ENCODE results near the gene HSDL2. TPM values are rescaled to one million over a fixed set of nuclear protein-coding genes. Genes with fewer than 3 reads are reported as not detected.
A peak's percentile ranks its signal among the peaks of the same experiment; 100 is the strongest.

Gene HSDL2
- total and polyA plus RNA-seq, 10 of the 15 experiments (the other 5 are each of a cell fraction or from before 2014, with no cell fraction given) = 20.9 to 46.1 (median 27.0) TPM

- Histone ChIP-seq H3K4me3 (no peak overlapping the region), H3K9me3 (replicated peaks; ENCODE audit: control insufficient read depth, insufficient read depth, low read length) (no peaks in the 10 kb centered on the region), H4K20me1 (ENCODE audit: control insufficient read depth, insufficient read depth) (no peaks in the 10 kb centered on the region), H2AFZ (ENCODE audit: control insufficient read depth, low read depth, low read length) (no peak overlapping the region), H3K27me3 (replicated peaks in 1 of 2; ENCODE audit: control insufficient read depth in 2 of 2, insufficient read depth in 2 of 2, low read length in 1 of 2) (no peaks in the 10 kb centered on the region), H3K4me1 (ENCODE audit: control insufficient read depth, insufficient read depth, low read length) (peaks cover 4% of the 10 kb centered on the region; the same call in 1 of the 2 replicates), H3K9ac (ENCODE audit: control insufficient read depth, insufficient read depth, low read length) (no peak overlapping the region), H3K79me2 (ENCODE audit: control insufficient read depth, insufficient read depth, low read length) (no peaks in the 10 kb centered on the region), H3K4me2 (ENCODE audit: control insufficient read depth, insufficient read depth) (no peak overlapping the region), H3K36me3 (ENCODE audit: control insufficient read depth in 2 of 2, insufficient read depth in 2 of 2, low read length in 1 of 2) (no peaks in the 10 kb centered on the region), H3K27ac (ENCODE audit: control insufficient read depth, insufficient read depth) (no peak overlapping the region)
- ChIA-PET RAD21 (ENCODE audit: unreplicated experiment) (interaction anchor here (0.7 to 3.0 kb wide), 5 partner anchors 41 to 375 kb away, joined by 3 to 15 read pairs (median 3); partner anchors contain the start of genes INIP and KIAA1958), SMC1A (ENCODE audit: uncharacterized antibody, unreplicated experiment) (interaction anchor here (0.6 to 1.7 kb wide), 5 partner anchors 9 to 374 kb away, joined by 3 read pairs; no protein-coding TSS in a partner anchor), CTCF (interaction anchor here (0.7 to 3.6 kb wide), 11 partner anchors 9 to 375 kb away, joined by 3 to 30 read pairs (median 8); partner anchors contain the start of gene KIAA1958), POLR2A (no interaction called here)
- FAIRE-seq (no peak), DNase-seq (ENCODE audit: low read depth, low spot score) (no peak), ATAC-seq (peak; percentile 32; the same call in 2 of the 3 replicates)
- intact Hi-C loops (cut with micrococcal nuclease; ENCODE audit: unreplicated experiment) = loop anchor here (10.0 kb wide), 2 partner anchors 350 to 460 kb away; no protein-coding TSS in a partner anchor
- 0% methylated on average over 1 of the region's 1 CpG for WGBS (ENCODE audit: insufficient coverage, insufficient replicate concordance, low lambda C conversion rate, missing lambda C conversion rate)
- TF ChIP-seq GABPA (IDR thresholded peaks at IDR 0.05; ENCODE audit: low read depth) (no peak), E2F4 (IDR thresholded peaks at IDR 0.05; ENCODE audit: low read depth, low read length) (no peak), SPI1 (IDR thresholded peaks at IDR 0.05; ENCODE audit: borderline replicate concordance, insufficient read depth, low read depth, low read length) (peak; percentile 38; the same call in 1 of the 2 replicates), MYB (IDR thresholded peaks at IDR 0.05; ENCODE audit: borderline replicate concordance, low read depth, low read length) (no peak), TBL1XR1 (IDR thresholded peaks at IDR 0.05; ENCODE audit: low read depth, low read length) (no peak), E4F1 (IDR thresholded peaks at IDR 0.05; ENCODE audit: borderline replicate concordance, partially characterized antibody) (no peak), BCL3 (IDR thresholded peaks at IDR 0.05; ENCODE audit: borderline replicate concordance, insufficient read depth, low read depth, low read length, poor library complexity, severe bottlenecking) (no peak)
- TF ChIP-seq, protein P1, sequence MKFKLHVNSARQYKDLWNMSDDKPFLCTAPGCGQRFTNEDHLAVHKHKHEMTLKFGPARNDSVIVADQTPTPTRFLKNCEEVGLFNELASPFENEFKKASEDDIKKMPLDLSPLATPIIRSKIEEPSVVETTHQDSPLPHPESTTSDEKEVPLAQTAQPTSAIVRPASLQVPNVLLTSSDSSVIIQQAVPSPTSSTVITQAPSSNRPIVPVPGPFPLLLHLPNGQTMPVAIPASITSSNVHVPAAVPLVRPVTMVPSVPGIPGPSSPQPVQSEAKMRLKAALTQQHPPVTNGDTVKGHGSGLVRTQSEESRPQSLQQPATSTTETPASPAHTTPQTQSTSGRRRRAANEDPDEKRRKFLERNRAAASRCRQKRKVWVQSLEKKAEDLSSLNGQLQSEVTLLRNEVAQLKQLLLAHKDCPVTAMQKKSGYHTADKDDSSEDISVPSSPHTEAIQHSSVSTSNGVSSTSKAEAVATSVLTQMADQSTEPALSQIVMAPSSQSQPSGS (IDR thresholded peaks at IDR 0.05; ENCODE audit: low read length) = no peak
- in situ Hi-C loops (cut with MboI) = no loop called here
- BruUV-seq (replicated peaks) = no TSS peak
These were observed 65.3 kb downstream of the HSDL2 start for GRCh38 chr9:112445196-112445595.
